Loucy (cell line): ENCODE results near the gene CBX5.

Experiments
- H2AFZ ChIP-seq: fragments of 200-600 bp; sonication (generic); 2 replicates; pipeline ENCODE4 v1.6.0; 2016; ENCODE audit warnings: antibody characterized with exemption, mild to moderate bottlenecking, low read length, moderate library complexity
- H3F3A ChIP-seq: fragments of 200-600 bp; 2 replicates; pipeline ENCODE4 v1.6.0; 2016; ENCODE audit warnings: antibody characterized with exemption, low read depth, mild to moderate bottlenecking
- H3K27me3 ChIP-seq: fragments of 200-600 bp; sonication (generic); 2 replicates; pipeline ENCODE4 v1.6.1; 2014; ENCODE audit warnings: low read length, mild to moderate bottlenecking; ENCODE audit not compliant: insufficient read depth, poor library complexity, severe bottlenecking
- H3K36me3 ChIP-seq: fragments of 200-600 bp; sonication (generic); 2 replicates; pipeline ENCODE4 v1.6.1; 2016; ENCODE audit warnings: low read length; ENCODE audit not compliant: insufficient read depth
- H3K4me1 ChIP-seq: fragments of 200-600 bp; sonication (generic); 2 replicates; pipeline ENCODE4 v1.5.1; 2014; ENCODE audit warnings: low read length, mild to moderate bottlenecking; ENCODE audit not compliant: insufficient read depth, poor library complexity, severe bottlenecking
- H3K4me2 ChIP-seq: fragments of 200-600 bp; sonication (generic); 2 replicates; pipeline ENCODE4 v1.6.0; 2014; ENCODE audit warnings: antibody characterized with exemption, low read length, low read depth, mild to moderate bottlenecking; ENCODE audit not compliant: poor library complexity, severe bottlenecking
- H3K4me3 ChIP-seq: fragments of 200-600 bp; sonication (generic); 2 replicates; pipeline ENCODE4 v1.5.1; 2014; ENCODE audit warnings: low read length, mild to moderate bottlenecking, mixed read lengths; ENCODE audit not compliant: poor library complexity, severe bottlenecking
- H3K79me2 ChIP-seq: fragments of 200-600 bp; sonication (generic); 2 replicates; pipeline ENCODE4 v1.6.1; 2014; ENCODE audit warnings: low read length; ENCODE audit not compliant: insufficient read depth
- H3K9ac ChIP-seq: fragments of 200-600 bp; sonication (generic); 2 replicates; pipeline ENCODE4 v1.6.0; 2014; ENCODE audit warnings: mild to moderate bottlenecking, low read depth, low read length, moderate library complexity; ENCODE audit not compliant: poor library complexity, severe bottlenecking
- H3K9me2 ChIP-seq: fragments of 200-600 bp; sonication (generic); replicated peaks from 2 replicates; pipeline ENCODE4 v1.6.1; 2016; ENCODE audit warnings: low read depth, low read length, mixed read lengths
- H3K9me3 ChIP-seq: fragments of 200-600 bp; sonication (generic); 2 replicates; pipeline ENCODE4 v1.6.1; 2014; ENCODE audit warnings: mild to moderate bottlenecking, antibody characterized with exemption, low read length, low read depth; ENCODE audit not compliant: insufficient read depth
- H4K20me1 ChIP-seq: fragments of 200-600 bp; sonication (generic); 2 replicates; pipeline ENCODE4 v1.6.0; 2014; ENCODE audit warnings: antibody characterized with exemption, low read length, mild to moderate bottlenecking; ENCODE audit not compliant: insufficient read depth, poor library complexity, severe bottlenecking
- EZH2phosphoT487 ChIP-seq: fragments of 200-600 bp; IDR thresholded peaks from 2 replicates; pipeline ENCODE4 v1.6.1; 2018; ENCODE audit warnings: antibody characterized with exemption, mild to moderate bottlenecking, moderate library complexity, borderline replicate concordance
- TF ChIP-seq, protein P1 (sequence below): fragments of 200-600 bp; sonication (generic); conservative IDR thresholded peaks from 2 replicates; pipeline ENCODE4 v1.5.1; 2014; ENCODE audit warnings: mild to moderate bottlenecking, antibody characterized with exemption, low read length

CBX5 gene

GRCh38 chr12:54300225-54300731 is 20.4 kb upstream of the CBX5 start:
- Histone ChIP-seq H4K20me1 (no peaks in the 10 kb centered on the region), H3K4me3 (peak overlapping the region; percentile 95)

DNA sequence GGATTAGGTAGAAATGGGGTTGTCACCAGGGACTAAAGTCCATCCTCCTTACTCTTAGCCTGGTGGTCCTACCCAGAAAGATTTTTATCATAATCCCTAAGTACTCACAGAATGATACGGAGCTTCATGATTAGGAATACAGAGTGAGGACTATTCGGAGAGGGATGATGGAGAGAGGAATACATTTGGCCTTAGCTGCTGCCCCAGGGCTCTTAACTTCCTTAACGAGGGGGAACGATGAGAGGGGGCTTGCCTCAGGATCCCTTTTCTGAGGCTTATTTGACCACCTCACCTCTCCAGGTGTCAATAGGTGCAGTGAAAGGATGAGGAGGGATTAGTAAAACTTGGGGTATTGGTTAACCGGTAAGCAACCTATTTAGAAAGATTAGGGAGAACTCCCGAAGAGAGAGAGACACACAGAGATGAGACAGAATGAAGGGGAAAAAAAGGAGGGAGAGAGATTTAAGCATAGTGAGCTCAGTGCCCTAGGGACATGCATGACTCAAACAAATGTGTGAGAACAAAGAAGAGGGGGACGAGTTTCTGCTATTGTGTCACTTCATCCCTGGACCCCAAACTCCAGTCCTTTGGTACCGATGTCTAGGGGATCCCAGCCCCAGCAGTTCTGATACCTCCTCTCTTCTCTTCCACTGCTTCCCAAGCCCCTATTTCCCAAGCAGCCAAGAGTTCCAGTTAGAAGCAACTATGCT is 19.7 kb upstream of the CBX5 start:
- TF ChIP-seq EZH2phosphoT487 = no peak
- TF ChIP-seq, protein P1, sequence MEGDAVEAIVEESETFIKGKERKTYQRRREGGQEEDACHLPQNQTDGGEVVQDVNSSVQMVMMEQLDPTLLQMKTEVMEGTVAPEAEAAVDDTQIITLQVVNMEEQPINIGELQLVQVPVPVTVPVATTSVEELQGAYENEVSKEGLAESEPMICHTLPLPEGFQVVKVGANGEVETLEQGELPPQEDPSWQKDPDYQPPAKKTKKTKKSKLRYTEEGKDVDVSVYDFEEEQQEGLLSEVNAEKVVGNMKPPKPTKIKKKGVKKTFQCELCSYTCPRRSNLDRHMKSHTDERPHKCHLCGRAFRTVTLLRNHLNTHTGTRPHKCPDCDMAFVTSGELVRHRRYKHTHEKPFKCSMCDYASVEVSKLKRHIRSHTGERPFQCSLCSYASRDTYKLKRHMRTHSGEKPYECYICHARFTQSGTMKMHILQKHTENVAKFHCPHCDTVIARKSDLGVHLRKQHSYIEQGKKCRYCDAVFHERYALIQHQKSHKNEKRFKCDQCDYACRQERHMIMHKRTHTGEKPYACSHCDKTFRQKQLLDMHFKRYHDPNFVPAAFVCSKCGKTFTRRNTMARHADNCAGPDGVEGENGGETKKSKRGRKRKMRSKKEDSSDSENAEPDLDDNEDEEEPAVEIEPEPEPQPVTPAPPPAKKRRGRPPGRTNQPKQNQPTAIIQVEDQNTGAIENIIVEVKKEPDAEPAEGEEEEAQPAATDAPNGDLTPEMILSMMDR = no peak
- peaks cover 9% of the 10 kb centered on the region; the same call in 1 of the 2 replicates for H3F3A ChIP-seq
- H2AFZ ChIP-seq = no peak overlapping the region
- H3K4me1 ChIP-seq = peaks cover 75% of the 10 kb centered on the region
- H3K79me2 ChIP-seq = peaks cover 76% of the 10 kb centered on the region
- H4K20me1 ChIP-seq = peaks cover 3% of the 10 kb centered on the region
- no peaks in the 10 kb centered on the region for H3K9me2 ChIP-seq
- peak overlapping the region; percentile 99 for H3K9ac ChIP-seq
- peak overlapping the region; percentile 98 for H3K4me2 ChIP-seq
- H3K36me3 ChIP-seq = no peaks in the 10 kb centered on the region
- peak overlapping the region; percentile 95 for H3K4me3 ChIP-seq
- no peaks in the 10 kb centered on the region for H3K9me3 ChIP-seq
- peaks cover 5% of the 10 kb centered on the region for H3K27me3 ChIP-seq

More at GRCh38 chr12:54300225-54300731, 20.4 kb upstream of the CBX5 start:
- Histone ChIP-seq H3K4me1 (peaks cover 77% of the 10 kb centered on the region), H3K79me2 (peaks cover 70% of the 10 kb centered on the region), H3K36me3 (no peaks in the 10 kb centered on the region), H3F3A (peaks cover 11% of the 10 kb centered on the region; the same call in 1 of the 2 replicates), H3K9me2 (no peaks in the 10 kb centered on the region), H3K9me3 (no peaks in the 10 kb centered on the region), H2AFZ (no peak overlapping the region), H3K9ac (peak overlapping the region; percentile 99), H3K4me2 (peak overlapping the region; percentile 98), H3K27me3 (peaks cover 5% of the 10 kb centered on the region)
- TF ChIP-seq, protein P1 = no peak
- TF ChIP-seq EZH2phosphoT487 = no peak

GRCh38 chr12:54298904-54299303 is 19.0 kb upstream of the CBX5 start:
- H3K36me3 ChIP-seq = no peaks in the 10 kb centered on the region
- peaks cover 79% of the 10 kb centered on the region for H3K4me1 ChIP-seq
- TF ChIP-seq, protein P1 = no peak; the same call in 1 of the 2 replicates
- TF ChIP-seq EZH2phosphoT487 = no peak
- peaks cover 8% of the 10 kb centered on the region for H4K20me1 ChIP-seq
- peak overlapping the region; percentile 99 for H3K9ac ChIP-seq
- peak overlapping the region; percentile 98 for H3K4me2 ChIP-seq
- H2AFZ ChIP-seq = no peak overlapping the region
- H3F3A ChIP-seq = peaks cover 7% of the 10 kb centered on the region; the same call in 1 of the 2 replicates
- peaks cover 84% of the 10 kb centered on the region for H3K79me2 ChIP-seq
- H3K9me2 ChIP-seq = no peaks in the 10 kb centered on the region
- no peaks in the 10 kb centered on the region for H3K9me3 ChIP-seq
- H3K4me3 ChIP-seq = peak overlapping the region; percentile 95
- H3K27me3 ChIP-seq = peaks cover 5% of the 10 kb centered on the region
